ENCODE data around the gene RNF44.

- TF ChIP-seq POLR2A (IDR thresholded peaks at IDR 0.05) (no peak), CTCF (IDR thresholded peaks at IDR 0.05) (no peak), POLR2AphosphoS5 (IDR thresholded peaks at IDR 0.05) (no peak)
These were observed 55.5 kb downstream of the RNF44 start for GRCh38 chr5:176481711-176482110.
